Measurements from ENCODE around the gene WDR1.

Gene WDR1

GRCh38 chr4:10034612-10035104 is 81.9 kb downstream of the WDR1 start:
- no peak for DNase-seq (ENCODE audit: low read depth)
- no peak overlapping the region for H3K4me3 ChIP-seq (ENCODE audit: low read depth, low read length)
- no peak for TF ChIP-seq CTCF (conservative IDR thresholded peaks at IDR 0.05; ENCODE audit: low read depth, low read length)

DNA sequence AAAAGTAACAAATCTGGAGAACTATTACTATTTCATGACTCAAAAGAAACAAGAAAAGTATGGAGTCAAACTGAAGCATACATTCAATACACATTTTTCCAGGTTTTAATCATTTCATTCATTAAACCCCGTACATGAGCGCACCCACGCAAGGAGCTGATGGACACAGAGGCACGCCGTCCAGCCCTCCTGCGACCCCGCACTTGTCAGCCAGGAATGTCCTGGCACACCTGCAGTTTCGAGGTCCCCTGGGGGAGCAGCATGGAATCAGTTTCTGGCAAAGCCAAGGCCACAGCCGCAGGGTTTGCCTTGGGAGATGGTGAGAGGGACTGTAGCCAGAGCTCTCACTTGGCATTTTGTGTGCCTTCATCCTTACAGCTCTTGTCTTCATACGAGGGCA is 82.5 kb downstream of the WDR1 start:
- DNase-seq (ENCODE audit: low read depth) = no peak
- no peak for TF ChIP-seq CTCF (conservative IDR thresholded peaks at IDR 0.05; ENCODE audit: low read depth, low read length)

GRCh38 chr4:10033191-10033881 is 83.3 kb downstream of the WDR1 start:
- no peak for TF ChIP-seq CTCF (conservative IDR thresholded peaks at IDR 0.05; ENCODE audit: low read depth, low read length)
- DNase-seq (ENCODE audit: low read depth) = peak; percentile 73
- no peak overlapping the region for H3K4me3 ChIP-seq (ENCODE audit: low read depth, low read length)

More for the DNA sequence above, 82.5 kb downstream of the WDR1 start:
- H3K4me3 ChIP-seq (ENCODE audit: low read depth, low read length) = no peak overlapping the region

DNA sequence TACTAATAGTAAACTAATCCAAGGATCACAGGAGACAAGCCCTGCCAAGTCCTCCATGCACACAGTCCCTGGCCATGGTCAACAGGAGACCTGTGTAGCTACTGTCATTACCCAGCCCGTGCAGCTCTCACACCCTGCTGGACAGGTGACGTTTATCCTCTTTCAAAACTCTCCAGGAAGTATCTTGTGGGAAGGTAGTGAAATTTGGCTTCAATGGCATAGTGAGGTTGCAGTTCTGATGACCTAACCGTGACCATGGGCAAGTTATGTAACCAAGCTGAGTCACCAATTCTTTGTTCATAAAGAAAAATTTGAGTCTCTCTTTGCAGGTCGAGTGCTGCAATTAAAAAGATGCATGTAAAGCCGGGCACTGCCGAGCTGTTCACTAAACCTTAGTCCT is 84.0 kb downstream of the WDR1 start:
- no peak for TF ChIP-seq CTCF (conservative IDR thresholded peaks at IDR 0.05; ENCODE audit: low read depth, low read length)
- no peak overlapping the region for H3K4me3 ChIP-seq (ENCODE audit: low read depth, low read length)
- peak; percentile 79 for DNase-seq (ENCODE audit: low read depth)

DNA sequence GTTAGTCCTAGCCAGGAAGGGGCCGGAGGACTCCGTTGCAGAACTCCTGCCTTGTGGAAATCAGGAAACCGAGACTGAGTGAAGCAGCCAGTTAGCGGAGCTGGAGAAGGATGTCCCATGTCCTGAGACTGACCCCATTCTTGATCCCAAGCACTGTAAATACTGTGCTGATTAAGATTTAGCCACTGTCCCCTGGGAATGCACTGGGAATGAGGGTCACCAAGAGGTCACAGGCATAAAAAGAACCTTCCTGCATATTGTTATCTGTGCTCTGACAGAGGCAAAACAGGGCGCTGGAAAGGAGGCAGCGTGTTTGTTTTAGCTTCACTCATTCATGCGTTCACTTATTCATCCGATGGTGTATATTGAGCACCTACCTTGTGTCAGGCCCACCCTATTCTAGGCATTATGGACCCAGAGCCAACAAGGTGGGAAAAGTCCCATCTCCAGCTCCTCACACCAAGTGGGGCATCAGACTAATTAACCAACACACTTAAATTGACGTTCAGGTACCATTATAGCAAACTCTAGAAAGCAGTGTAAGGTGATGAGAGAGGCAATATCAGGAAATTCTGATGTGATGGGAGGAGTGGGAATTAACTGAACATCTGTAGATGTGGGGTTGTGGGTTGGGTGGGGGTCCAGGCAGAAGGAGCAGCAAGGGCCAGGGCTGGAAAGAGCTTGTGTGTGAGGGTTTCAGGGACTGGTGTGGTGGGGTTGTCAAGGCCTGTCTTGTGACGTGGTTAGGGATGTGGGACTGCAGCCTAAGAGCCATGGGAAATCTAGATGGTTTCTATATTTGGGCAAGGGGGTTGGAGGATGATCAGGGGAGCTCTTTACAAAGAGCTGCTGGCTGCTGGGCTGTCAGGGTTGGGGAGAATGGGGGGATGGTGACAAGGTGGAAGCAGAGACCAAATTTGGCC is 84.7 kb downstream of the WDR1 start:
- no peak for TF ChIP-seq CTCF (conservative IDR thresholded peaks at IDR 0.05; ENCODE audit: low read depth, low read length)

DNA sequence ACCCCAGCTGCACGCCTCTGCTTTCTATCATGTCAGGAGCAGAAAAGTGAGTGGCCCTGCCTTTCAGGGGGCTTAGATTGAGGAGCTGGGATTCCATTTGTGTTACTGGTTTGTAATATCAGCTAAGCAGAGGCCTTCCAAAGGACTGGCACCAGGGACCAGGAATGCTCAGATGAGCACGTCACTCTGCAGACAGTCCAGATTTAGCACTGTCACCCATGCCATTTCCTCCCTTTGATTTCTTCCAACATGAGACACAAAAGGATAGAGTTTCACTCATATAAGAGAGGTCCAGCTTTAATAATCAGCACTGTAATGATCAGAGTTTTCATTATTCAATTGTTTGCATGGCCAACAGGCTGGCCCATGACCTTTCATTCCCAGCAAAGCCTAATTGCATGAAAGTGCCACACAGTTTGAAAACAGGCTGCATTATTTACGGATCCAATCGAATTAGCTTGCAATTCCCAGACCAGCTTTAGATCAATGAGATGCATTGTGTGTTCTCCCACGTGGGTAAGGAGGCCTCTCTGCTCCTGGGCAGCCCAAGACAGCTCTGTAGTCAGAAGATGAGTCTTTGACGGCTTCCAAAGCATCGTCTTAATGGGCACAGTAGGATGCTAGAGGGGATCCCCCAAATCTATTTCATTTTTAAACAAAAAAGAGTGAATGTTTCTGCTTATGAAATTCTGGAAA is 85.5 kb downstream of the WDR1 start:
- no peak for TF ChIP-seq CTCF (conservative IDR thresholded peaks at IDR 0.05; ENCODE audit: low read depth, low read length)
- H3K4me3 ChIP-seq (ENCODE audit: low read depth, low read length) = no peak overlapping the region
- no peak for DNase-seq (ENCODE audit: low read depth)

More for the DNA sequence above, 84.7 kb downstream of the WDR1 start:
- H3K4me3 ChIP-seq (ENCODE audit: low read depth, low read length) = no peak overlapping the region
- peak; percentile 47 for DNase-seq (ENCODE audit: low read depth)

Data from choroid plexus epithelial cell (primary cell).